GM20431 (cell line): ENCODE measurements around the gene SGPL1.

Source experiments
- in situ Hi-C: fragments of 300-500 bp; cut with MseI, MboI; formaldehyde crosslinking; loops from one replicate; pipeline ENCODE4 v1.15.0; 2020; ENCODE audit warnings: low sequenced_read_pairs; ENCODE audit not compliant: unreplicated experiment

Gene SGPL1

GRCh38 chr10:70863470-70864160 is 47.9 kb downstream of the SGPL1 start:
- in situ Hi-C loops: no loop called here

GRCh38 chr10:70864935-70865334 is 49.2 kb downstream of the SGPL1 start:
- in situ Hi-C loops: no loop called here

GRCh38 chr10:70866424-70866823 is 50.7 kb downstream of the SGPL1 start:
- in situ Hi-C loops: no loop called here

- in situ Hi-C loops: loop anchor here (10.0 kb wide), 1 partner anchor 57 kb away; the partner anchor contains the start of gene SGPL1
These were observed 56.5 kb downstream of the SGPL1 start for GRCh38 chr10:70872291-70872690.

- in situ Hi-C loops: loop anchor here (10.0 kb wide), 1 partner anchor 59 kb away; the partner anchor contains the start of gene SGPL1
These were observed 58.3 kb downstream of the SGPL1 start for GRCh38 chr10:70874061-70874460.

- in situ Hi-C loops: loop anchor here (10.0 kb wide), 1 partner anchor 64 kb away; the partner anchor contains the start of gene SGPL1
These were observed 63.5 kb downstream of the SGPL1 start for GRCh38 chr10:70879207-70879606.

GRCh38 chr10:70880077-70880534 is 64.4 kb downstream of the SGPL1 start:
- in situ Hi-C loops: no loop called here

- in situ Hi-C loops: no loop called here
These were observed 69.0 kb downstream of the SGPL1 start for GRCh38 chr10:70884741-70885140.

GRCh38 chr10:70885481-70885880 is 69.7 kb downstream of the SGPL1 start:
- in situ Hi-C loops: no loop called here

GRCh38 chr10:70885931-70886903 is 70.5 kb downstream of the SGPL1 start:
- in situ Hi-C loops: no loop called here

- in situ Hi-C loops: no loop called here
These were observed 71.3 kb downstream of the SGPL1 start for GRCh38 chr10:70886921-70887665.

- in situ Hi-C loops: no loop called here
These were observed 72.4 kb downstream of the SGPL1 start, which contains the start of gene PCBD1 for GRCh38 chr10:70887804-70888800. TSS of gene PCBD1 (minus strand) at chr10:70888565. CDS start at chr10:70888533, 32 bp downstream.

- in situ Hi-C loops: no loop called here
These were observed 73.5 kb downstream of the SGPL1 start for GRCh38 chr10:70889291-70889690.

GRCh38 chr10:70890917-70891431 is 75.2 kb downstream of the SGPL1 start:
- in situ Hi-C loops: no loop called here

GRCh38 chr10:70891627-70892026 is 75.9 kb downstream of the SGPL1 start:
- in situ Hi-C loops: no loop called here

GRCh38 chr10:70892631-70893030 is 76.9 kb downstream of the SGPL1 start:
- in situ Hi-C loops: no loop called here

- in situ Hi-C loops: no loop called here
These were observed 77.7 kb downstream of the SGPL1 start for GRCh38 chr10:70893227-70894006.

GRCh38 chr10:70894416-70894815 is 78.7 kb downstream of the SGPL1 start:
- in situ Hi-C loops: no loop called here
